Activated T-helper 17 cell treated with anti-CD3 and anti-CD28 coated beads, Interleukin-2, amount 50 U/mL, for 72 hours (primary cell): ENCODE results near the gene PHC2. TPM values are rescaled to one million over a fixed set of nuclear protein-coding genes. Genes with fewer than 3 reads are reported as not detected.

Experiments
- ATAC-seq: fragments of 150-1000 bp; cut with Tn5 transposase; replicated peaks from 2 replicates; pipeline ENCODE4 v1.10.0; 2021; ENCODE audit warnings: mild to moderate bottlenecking, moderate library complexity
- H3K27ac Mint-ChIP-seq: one replicate; pipeline ENCODE4 v1.8.0; 2022; ENCODE audit warnings: mixed read lengths
- H3K27me3 Mint-ChIP-seq: one replicate; pipeline ENCODE4 v1.8.0; 2022; ENCODE audit warnings: mixed read lengths
- H3K36me3 Mint-ChIP-seq: one replicate; pipeline ENCODE4 v1.8.0; 2022; ENCODE audit warnings: low read depth, mild to moderate bottlenecking, mixed read lengths
- H3K4me1 Mint-ChIP-seq: one replicate; pipeline ENCODE4 v1.8.0; 2022; ENCODE audit warnings: mixed read lengths
- H3K4me3 Mint-ChIP-seq: one replicate; pipeline ENCODE4 v1.8.0; 2022; ENCODE audit warnings: mild to moderate bottlenecking, mixed read lengths
- H3K9me3 Mint-ChIP-seq: one replicate; pipeline ENCODE4 v1.8.0; 2022; ENCODE audit warnings: mixed read lengths
- total RNA-seq, 2 donors: library from RNA; stranded (reverse); gene quantifications; one replicate each; pipeline ENCODE4 v1.2.3, GENCODE V29; 2022

PHC2 gene
- total RNA-seq, 2 donors from 2014 or later = 21.4 to 27.3 TPM

GRCh38 chr1:33380811-33381210 lies 50.1 kb downstream of the PHC2 start:
- peaks cover 17% of the 10 kb centered on the region for H3K4me1 Mint-ChIP-seq
- no peaks in the 10 kb centered on the region for H3K36me3 Mint-ChIP-seq
- no peak overlapping the region for H3K27ac Mint-ChIP-seq
- no peaks in the 10 kb centered on the region for H3K9me3 Mint-ChIP-seq
- H3K4me3 Mint-ChIP-seq = no peak overlapping the region
- no peak for ATAC-seq
- H3K27me3 Mint-ChIP-seq = peaks cover 13% of the 10 kb centered on the region

- Mint-ChIP-seq H3K4me1 (peaks cover 17% of the 10 kb centered on the region), H3K36me3 (no peaks in the 10 kb centered on the region), H3K4me3 (no peak overlapping the region), H3K9me3 (no peaks in the 10 kb centered on the region), H3K27me3 (peaks cover 13% of the 10 kb centered on the region), H3K27ac (peak overlapping the region; percentile 24)
- no peak for ATAC-seq
Measured at GRCh38 chr1:33379631-33380354, 51.1 kb downstream of the PHC2 start.

- Mint-ChIP-seq H3K4me1 (peaks cover 17% of the 10 kb centered on the region), H3K4me3 (no peak overlapping the region), H3K9me3 (no peaks in the 10 kb centered on the region), H3K36me3 (no peaks in the 10 kb centered on the region), H3K27me3 (peaks cover 13% of the 10 kb centered on the region), H3K27ac (no peak overlapping the region)
- no peak for ATAC-seq
Measured at GRCh38 chr1:33378976-33379375, 51.9 kb downstream of the PHC2 start.

GRCh38 chr1:33378524-33378923 lies 52.4 kb downstream of the PHC2 start:
- H3K36me3 Mint-ChIP-seq = no peaks in the 10 kb centered on the region
- H3K4me3 Mint-ChIP-seq = no peak overlapping the region
- peaks cover 13% of the 10 kb centered on the region for H3K27me3 Mint-ChIP-seq
- H3K27ac Mint-ChIP-seq = no peak overlapping the region
- no peaks in the 10 kb centered on the region for H3K9me3 Mint-ChIP-seq
- ATAC-seq = no peak
- H3K4me1 Mint-ChIP-seq = peaks cover 17% of the 10 kb centered on the region

- no peak overlapping the region for H3K4me3 Mint-ChIP-seq
- no peak for ATAC-seq
- H3K36me3 Mint-ChIP-seq = no peaks in the 10 kb centered on the region
- H3K4me1 Mint-ChIP-seq = peaks cover 17% of the 10 kb centered on the region
- no peak overlapping the region for H3K27ac Mint-ChIP-seq
- no peaks in the 10 kb centered on the region for H3K9me3 Mint-ChIP-seq
- peaks cover 13% of the 10 kb centered on the region for H3K27me3 Mint-ChIP-seq
Measured at GRCh38 chr1:33377756-33378155, 53.1 kb downstream of the PHC2 start.

- Mint-ChIP-seq H3K36me3 (no peaks in the 10 kb centered on the region), H3K4me3 (no peak overlapping the region), H3K27ac (no peak overlapping the region), H3K27me3 (peaks cover 13% of the 10 kb centered on the region), H3K9me3 (no peaks in the 10 kb centered on the region), H3K4me1 (peaks cover 17% of the 10 kb centered on the region)
- no peak for ATAC-seq
Measured at GRCh38 chr1:33377013-33377412, 53.9 kb downstream of the PHC2 start.

GRCh38 chr1:33375316-33375715 lies 55.6 kb downstream of the PHC2 start:
- no peak overlapping the region for H3K4me3 Mint-ChIP-seq
- H3K27ac Mint-ChIP-seq = no peak overlapping the region
- H3K4me1 Mint-ChIP-seq = peaks cover 9% of the 10 kb centered on the region
- H3K27me3 Mint-ChIP-seq = peaks cover 7% of the 10 kb centered on the region
- no peak for ATAC-seq
- no peaks in the 10 kb centered on the region for H3K9me3 Mint-ChIP-seq
- H3K36me3 Mint-ChIP-seq = no peaks in the 10 kb centered on the region

GRCh38 chr1:33374336-33375105 lies 56.4 kb downstream of the PHC2 start:
- Mint-ChIP-seq H3K36me3 (no peaks in the 10 kb centered on the region), H3K4me3 (no peak overlapping the region), H3K4me1 (peaks cover under 1% of the 10 kb centered on the region), H3K27me3 (peaks cover 1% of the 10 kb centered on the region), H3K27ac (no peak overlapping the region), H3K9me3 (no peaks in the 10 kb centered on the region)
- ATAC-seq = no peak

- no peaks in the 10 kb centered on the region for H3K9me3 Mint-ChIP-seq
- no peak overlapping the region for H3K4me3 Mint-ChIP-seq
- peaks cover 3% of the 10 kb centered on the region for H3K27me3 Mint-ChIP-seq
- H3K27ac Mint-ChIP-seq = no peak overlapping the region
- H3K36me3 Mint-ChIP-seq = no peaks in the 10 kb centered on the region
- H3K4me1 Mint-ChIP-seq = no peaks in the 10 kb centered on the region
- no peak for ATAC-seq
Measured at GRCh38 chr1:33373606-33374005, 57.3 kb downstream of the PHC2 start.

GRCh38 chr1:33372677-33373076 lies 58.2 kb downstream of the PHC2 start:
- no peak for ATAC-seq
- H3K36me3 Mint-ChIP-seq = no peaks in the 10 kb centered on the region
- H3K4me3 Mint-ChIP-seq = no peak overlapping the region
- H3K9me3 Mint-ChIP-seq = no peaks in the 10 kb centered on the region
- peaks cover 3% of the 10 kb centered on the region for H3K27me3 Mint-ChIP-seq
- no peak overlapping the region for H3K27ac Mint-ChIP-seq
- no peaks in the 10 kb centered on the region for H3K4me1 Mint-ChIP-seq

GRCh38 chr1:33372162-33372561 lies 58.7 kb downstream of the PHC2 start:
- ATAC-seq = no peak
- H3K4me3 Mint-ChIP-seq = no peak overlapping the region
- H3K27ac Mint-ChIP-seq = no peak overlapping the region
- peaks cover 3% of the 10 kb centered on the region for H3K27me3 Mint-ChIP-seq
- H3K9me3 Mint-ChIP-seq = no peaks in the 10 kb centered on the region
- H3K36me3 Mint-ChIP-seq = no peaks in the 10 kb centered on the region
- H3K4me1 Mint-ChIP-seq = no peaks in the 10 kb centered on the region

GRCh38 chr1:33371334-33371733 lies 59.6 kb downstream of the PHC2 start:
- ATAC-seq = no peak
- no peak overlapping the region for H3K4me3 Mint-ChIP-seq

GRCh38 chr1:33370827-33371226 lies 60.1 kb downstream of the PHC2 start:
- Mint-ChIP-seq H3K27me3 (peaks cover 3% of the 10 kb centered on the region), H3K9me3 (no peaks in the 10 kb centered on the region), H3K27ac (no peak overlapping the region), H3K4me1 (no peaks in the 10 kb centered on the region), H3K36me3 (no peaks in the 10 kb centered on the region), H3K4me3 (no peak overlapping the region)
- no peak for ATAC-seq

More at GRCh38 chr1:33371334-33371733, 59.6 kb downstream of the PHC2 start:
- no peak overlapping the region for H3K27ac Mint-ChIP-seq
- H3K36me3 Mint-ChIP-seq = no peaks in the 10 kb centered on the region
- peaks cover 3% of the 10 kb centered on the region for H3K27me3 Mint-ChIP-seq
- no peaks in the 10 kb centered on the region for H3K4me1 Mint-ChIP-seq
- no peaks in the 10 kb centered on the region for H3K9me3 Mint-ChIP-seq

GRCh38 chr1:33370301-33370700 lies 60.6 kb downstream of the PHC2 start:
- Mint-ChIP-seq H3K4me3 (no peak overlapping the region), H3K27me3 (peaks cover 3% of the 10 kb centered on the region), H3K36me3 (no peaks in the 10 kb centered on the region), H3K9me3 (no peaks in the 10 kb centered on the region), H3K27ac (no peak overlapping the region), H3K4me1 (no peaks in the 10 kb centered on the region)
- ATAC-seq = no peak

- Mint-ChIP-seq H3K4me1 (no peaks in the 10 kb centered on the region), H3K36me3 (no peaks in the 10 kb centered on the region), H3K9me3 (no peaks in the 10 kb centered on the region), H3K27me3 (peaks cover 3% of the 10 kb centered on the region), H3K4me3 (no peak overlapping the region), H3K27ac (no peak overlapping the region)
- ATAC-seq = no peak
Measured at GRCh38 chr1:33369764-33370163, 61.1 kb downstream of the PHC2 start.
